NCI-H1092 (cell line): ENCODE measurements around the gene RPUSD1.
A peak's percentile ranks its signal among the peaks of the same experiment; 100 is the strongest.

Experiments used
- DNase-seq: peaks from one replicate; lab custom pipeline; 2025; lab: John Stamatoyannopoulos, UW

RPUSD1 gene

GRCh38 chr16:818592-818991, 30.4 kb upstream of the RPUSD1 start:
- DNase-seq, result no peak

- no peak for DNase-seq
Measured at GRCh38 chr16:818132-818531, 30.0 kb upstream of the RPUSD1 start.

GRCh38 chr16:817001-817906, 29.1 kb upstream of the RPUSD1 start:
- DNase-seq, result no peak

- DNase-seq, result no peak
Measured at GRCh38 chr16:815861-816260, 27.7 kb upstream of the RPUSD1 start.

GRCh38 chr16:814974-815373, 26.8 kb upstream of the RPUSD1 start:
- no peak for DNase-seq

- DNase-seq, result no peak
Measured at GRCh38 chr16:813916-814412, 25.8 kb upstream of the RPUSD1 start.

GRCh38 chr16:813204-813915, 25.2 kb upstream of the RPUSD1 start:
- no peak for DNase-seq

- no peak for DNase-seq
Measured at GRCh38 chr16:808085-808386, 19.9 kb upstream of the RPUSD1 start.

GRCh38 chr16:807347-808084, 19.3 kb upstream of the RPUSD1 start:
- peak; percentile 79 for DNase-seq

- DNase-seq, result no peak
Measured at GRCh38 chr16:805474-805873, 17.3 kb upstream of the RPUSD1 start.

GRCh38 chr16:804193-805048, 16.2 kb upstream of the RPUSD1 start:
- no peak for DNase-seq

- no peak for DNase-seq
Measured at GRCh38 chr16:803754-804080, 15.5 kb upstream of the RPUSD1 start.

- no peak for DNase-seq
Measured at GRCh38 chr16:802914-803753, 15.0 kb upstream of the RPUSD1 start.

- DNase-seq, result no peak
Measured at GRCh38 chr16:802461-802860, 14.3 kb upstream of the RPUSD1 start.

GRCh38 chr16:801584-802363, 13.6 kb upstream of the RPUSD1 start:
- DNase-seq, result no peak

- DNase-seq, result no peak
Measured at GRCh38 chr16:800834-801511, 12.8 kb upstream of the RPUSD1 start.

GRCh38 chr16:799948-800833, 12.0 kb upstream of the RPUSD1 start, which contains the start of gene GNG13:
TSS of gene GNG13 (minus strand) at chr16:800734. CDS start at chr16:799077, 1,657 bp downstream.
- no peak for DNase-seq
